ENCODE results near the gene RAB9B. TPM values are rescaled to one million over a fixed set of nuclear protein-coding genes. Genes with fewer than 3 reads are reported as not detected.
"Not testable (repeated sequence)": the region's sequence is repeated elsewhere in the genome, so short reads cannot be mapped to it uniquely, and the experiment has no call there.

The RAB9B gene
- total RNA-seq, 1 donor from 2014 or later: not detected

DNA sequence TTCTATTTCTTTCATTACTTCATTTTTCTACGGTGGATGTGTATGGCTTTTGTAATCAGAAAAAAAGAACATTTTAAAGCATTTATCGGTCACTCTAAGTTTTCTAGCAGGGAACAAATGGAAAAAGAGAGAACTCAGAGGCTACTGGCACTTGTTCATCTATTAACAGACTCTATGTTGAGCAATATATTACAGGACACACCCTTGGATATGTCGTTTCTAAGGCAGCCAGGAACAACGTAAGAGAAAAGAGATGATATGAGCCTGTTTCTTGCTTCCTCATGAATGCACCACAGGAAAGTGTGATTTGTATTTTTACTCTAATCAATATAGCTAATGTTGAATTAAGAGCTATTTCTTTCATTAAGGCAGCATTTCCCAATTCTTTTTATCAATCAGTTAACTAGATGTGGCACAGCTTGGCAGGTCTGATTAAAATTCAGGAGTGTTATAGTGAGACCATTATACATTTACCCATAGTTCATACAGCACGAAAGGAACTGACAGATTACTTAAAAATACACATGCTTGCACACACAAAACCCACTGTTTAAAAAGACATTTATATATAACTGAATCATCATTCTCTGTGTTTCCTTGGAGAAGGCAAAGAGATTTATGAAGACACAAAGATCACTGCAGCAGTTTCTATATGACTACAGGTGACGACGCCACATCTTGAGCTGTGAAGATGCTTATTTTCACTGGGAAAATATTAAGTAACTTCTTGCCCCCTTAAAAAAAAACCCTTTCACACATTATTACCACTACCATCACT is 13.0 kb downstream of the RAB9B start:
- no peaks in the 10 kb centered on the region for H3K27me3 ChIP-seq (ENCODE audit: control insufficient read depth, insufficient read depth, low read length)

DNA sequence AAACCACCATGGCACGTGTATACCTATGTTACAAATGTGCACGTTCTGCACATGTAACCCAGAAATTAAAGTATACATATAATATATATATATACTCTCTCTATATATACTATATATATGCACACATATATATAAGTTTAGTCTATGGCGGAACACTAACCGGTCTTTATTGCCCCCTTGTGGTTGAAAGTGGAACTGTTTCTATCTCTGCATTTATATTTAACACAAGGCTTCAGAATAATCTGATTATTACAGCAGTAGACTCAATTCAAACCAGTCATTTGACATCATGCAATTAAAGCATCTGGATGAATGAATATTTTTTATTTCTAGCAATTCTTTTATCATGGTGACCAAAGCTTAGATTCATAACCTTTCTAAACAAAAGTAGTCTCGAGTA is 14.6 kb downstream of the RAB9B start:
- FAIRE-seq (no peak), DNase-seq (ENCODE audit: low read depth) (peak; percentile 52)
- H3K4me3 ChIP-seq (ENCODE audit: low read depth, low read length): no peak overlapping the region
- TF ChIP-seq, protein P1, sequence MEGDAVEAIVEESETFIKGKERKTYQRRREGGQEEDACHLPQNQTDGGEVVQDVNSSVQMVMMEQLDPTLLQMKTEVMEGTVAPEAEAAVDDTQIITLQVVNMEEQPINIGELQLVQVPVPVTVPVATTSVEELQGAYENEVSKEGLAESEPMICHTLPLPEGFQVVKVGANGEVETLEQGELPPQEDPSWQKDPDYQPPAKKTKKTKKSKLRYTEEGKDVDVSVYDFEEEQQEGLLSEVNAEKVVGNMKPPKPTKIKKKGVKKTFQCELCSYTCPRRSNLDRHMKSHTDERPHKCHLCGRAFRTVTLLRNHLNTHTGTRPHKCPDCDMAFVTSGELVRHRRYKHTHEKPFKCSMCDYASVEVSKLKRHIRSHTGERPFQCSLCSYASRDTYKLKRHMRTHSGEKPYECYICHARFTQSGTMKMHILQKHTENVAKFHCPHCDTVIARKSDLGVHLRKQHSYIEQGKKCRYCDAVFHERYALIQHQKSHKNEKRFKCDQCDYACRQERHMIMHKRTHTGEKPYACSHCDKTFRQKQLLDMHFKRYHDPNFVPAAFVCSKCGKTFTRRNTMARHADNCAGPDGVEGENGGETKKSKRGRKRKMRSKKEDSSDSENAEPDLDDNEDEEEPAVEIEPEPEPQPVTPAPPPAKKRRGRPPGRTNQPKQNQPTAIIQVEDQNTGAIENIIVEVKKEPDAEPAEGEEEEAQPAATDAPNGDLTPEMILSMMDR (IDR thresholded peaks at IDR 0.05; ENCODE audit: insufficient read depth, low read length, severe bottlenecking): peak; percentile 27
- no peaks in the 10 kb centered on the region for H3K36me3 ChIP-seq (ENCODE audit: control insufficient read depth, insufficient read depth, low read length)
- H3K27me3 ChIP-seq (ENCODE audit: control insufficient read depth, insufficient read depth, low read length): no peaks in the 10 kb centered on the region

More for the DNA sequence above, 13.0 kb downstream of the RAB9B start:
- DNase-seq (ENCODE audit: low read depth) (no peak), FAIRE-seq (no peak)
- H3K36me3 ChIP-seq (ENCODE audit: control insufficient read depth, insufficient read depth, low read length): no peaks in the 10 kb centered on the region
- no peak overlapping the region for H3K4me3 ChIP-seq (ENCODE audit: low read depth, low read length)
- TF ChIP-seq, protein P1 (IDR thresholded peaks at IDR 0.05; ENCODE audit: insufficient read depth, low read length, severe bottlenecking): no peak

DNA sequence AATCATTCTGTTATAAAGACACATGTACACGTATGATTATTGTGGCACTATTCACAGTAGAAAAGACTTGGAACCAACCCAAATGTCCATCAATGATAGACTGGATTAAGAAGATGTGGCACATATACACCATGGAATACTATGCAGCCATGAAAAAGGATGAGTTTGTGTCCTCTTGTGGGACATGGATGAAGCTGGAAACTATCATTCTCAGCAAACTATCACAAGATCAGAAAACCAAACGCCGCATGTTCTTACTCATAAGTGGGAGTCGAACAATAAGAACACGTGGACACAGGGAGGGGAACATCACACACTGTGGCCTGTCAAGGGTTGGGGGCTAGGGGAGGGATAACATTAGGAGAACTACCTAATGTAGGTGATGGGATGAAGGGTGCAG is 15.0 kb downstream of the RAB9B start:
- DNase-seq (ENCODE audit: low read depth); H3K4me3 ChIP-seq (ENCODE audit: low read depth, low read length); H3K27me3 ChIP-seq (ENCODE audit: control insufficient read depth, insufficient read depth, low read length); H3K36me3 ChIP-seq (ENCODE audit: control insufficient read depth, insufficient read depth, low read length); FAIRE-seq: not testable (repeated sequence)

DNA sequence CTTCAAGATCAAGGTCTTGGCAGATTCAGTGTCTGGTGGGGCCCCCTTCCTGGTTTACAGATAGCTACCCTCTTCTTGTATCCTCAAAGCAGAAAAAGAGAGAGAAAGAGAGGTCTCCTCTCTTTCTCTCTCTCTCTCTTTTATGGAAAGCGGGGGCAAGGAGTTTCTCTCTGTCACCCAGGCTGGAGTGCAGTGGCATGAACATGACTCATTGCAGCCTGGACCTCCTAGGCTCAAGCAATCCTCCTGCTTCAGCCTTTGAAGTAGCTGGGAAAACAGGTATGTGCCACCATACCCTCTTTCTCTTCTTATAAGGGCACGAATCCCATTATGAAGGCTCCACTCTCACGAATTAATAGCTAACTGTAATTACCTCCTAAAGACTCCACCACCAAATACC is 20.2 kb downstream of the RAB9B start:
- TF ChIP-seq, protein P1 (IDR thresholded peaks at IDR 0.05; ENCODE audit: insufficient read depth, low read length, severe bottlenecking): no peak
- DNase-seq (ENCODE audit: low read depth) (no peak), FAIRE-seq (no peak)
- H3K36me3 ChIP-seq (ENCODE audit: control insufficient read depth, insufficient read depth, low read length): no peaks in the 10 kb centered on the region
- no peak overlapping the region for H3K4me3 ChIP-seq (ENCODE audit: low read depth, low read length)
- H3K27me3 ChIP-seq (ENCODE audit: control insufficient read depth, insufficient read depth, low read length): no peaks in the 10 kb centered on the region

DNA sequence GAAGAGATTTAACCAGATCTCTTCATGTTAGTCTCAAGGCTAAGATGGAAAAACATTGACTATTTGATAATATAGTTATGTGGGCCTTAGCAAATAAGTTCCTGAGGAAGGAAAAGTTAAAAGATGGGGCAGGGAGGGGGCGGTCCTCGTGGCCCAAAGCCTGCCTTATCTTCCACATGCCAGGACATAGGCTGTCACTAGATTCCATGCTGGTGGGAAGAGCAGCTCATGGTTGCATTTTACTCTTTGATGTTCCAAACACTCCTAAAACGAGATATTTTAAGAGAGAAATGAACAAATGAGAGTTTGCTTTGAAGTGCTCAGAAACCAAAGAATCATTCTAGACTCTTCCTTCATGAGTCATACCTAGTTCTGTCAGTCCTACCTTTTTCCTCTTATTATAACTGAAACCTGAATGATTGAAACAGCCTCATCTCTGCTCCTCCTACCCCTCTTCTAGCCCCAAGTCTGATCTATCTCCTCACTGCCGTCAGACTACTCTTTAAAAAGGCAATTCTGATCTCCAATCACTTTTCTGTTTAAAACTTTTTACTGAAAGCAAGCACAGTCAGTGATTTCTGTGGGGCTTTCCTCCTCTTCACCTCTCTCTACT is 25.1 kb downstream of the RAB9B start:
- Histone ChIP-seq H3K27me3 (ENCODE audit: control insufficient read depth, insufficient read depth, low read length) (no peaks in the 10 kb centered on the region), H3K36me3 (ENCODE audit: control insufficient read depth, insufficient read depth, low read length) (no peaks in the 10 kb centered on the region), H3K4me3 (ENCODE audit: low read depth, low read length) (no peak overlapping the region)
- no peak for FAIRE-seq
- no peak for DNase-seq (ENCODE audit: low read depth)
- TF ChIP-seq, protein P1 (IDR thresholded peaks at IDR 0.05; ENCODE audit: insufficient read depth, low read length, severe bottlenecking): no peak

GRCh38 chrX:103805860-103806259 is 26.2 kb downstream of the RAB9B start:
- TF ChIP-seq, protein P1 (IDR thresholded peaks at IDR 0.05; ENCODE audit: insufficient read depth, low read length, severe bottlenecking): no peak
- no peaks in the 10 kb centered on the region for H3K27me3 ChIP-seq (ENCODE audit: control insufficient read depth, insufficient read depth, low read length)
- no peak overlapping the region for H3K4me3 ChIP-seq (ENCODE audit: low read depth, low read length)
- no peaks in the 10 kb centered on the region for H3K36me3 ChIP-seq (ENCODE audit: control insufficient read depth, insufficient read depth, low read length)
- no peak for DNase-seq (ENCODE audit: low read depth)
- FAIRE-seq: no peak

Data from bronchial epithelial cell (primary cell).